ENCODE measurements around the gene TRAF3.

TRAF3 gene, protein sequence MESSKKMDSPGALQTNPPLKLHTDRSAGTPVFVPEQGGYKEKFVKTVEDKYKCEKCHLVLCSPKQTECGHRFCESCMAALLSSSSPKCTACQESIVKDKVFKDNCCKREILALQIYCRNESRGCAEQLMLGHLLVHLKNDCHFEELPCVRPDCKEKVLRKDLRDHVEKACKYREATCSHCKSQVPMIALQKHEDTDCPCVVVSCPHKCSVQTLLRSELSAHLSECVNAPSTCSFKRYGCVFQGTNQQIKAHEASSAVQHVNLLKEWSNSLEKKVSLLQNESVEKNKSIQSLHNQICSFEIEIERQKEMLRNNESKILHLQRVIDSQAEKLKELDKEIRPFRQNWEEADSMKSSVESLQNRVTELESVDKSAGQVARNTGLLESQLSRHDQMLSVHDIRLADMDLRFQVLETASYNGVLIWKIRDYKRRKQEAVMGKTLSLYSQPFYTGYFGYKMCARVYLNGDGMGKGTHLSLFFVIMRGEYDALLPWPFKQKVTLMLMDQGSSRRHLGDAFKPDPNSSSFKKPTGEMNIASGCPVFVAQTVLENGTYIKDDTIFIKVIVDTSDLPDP

DNA sequence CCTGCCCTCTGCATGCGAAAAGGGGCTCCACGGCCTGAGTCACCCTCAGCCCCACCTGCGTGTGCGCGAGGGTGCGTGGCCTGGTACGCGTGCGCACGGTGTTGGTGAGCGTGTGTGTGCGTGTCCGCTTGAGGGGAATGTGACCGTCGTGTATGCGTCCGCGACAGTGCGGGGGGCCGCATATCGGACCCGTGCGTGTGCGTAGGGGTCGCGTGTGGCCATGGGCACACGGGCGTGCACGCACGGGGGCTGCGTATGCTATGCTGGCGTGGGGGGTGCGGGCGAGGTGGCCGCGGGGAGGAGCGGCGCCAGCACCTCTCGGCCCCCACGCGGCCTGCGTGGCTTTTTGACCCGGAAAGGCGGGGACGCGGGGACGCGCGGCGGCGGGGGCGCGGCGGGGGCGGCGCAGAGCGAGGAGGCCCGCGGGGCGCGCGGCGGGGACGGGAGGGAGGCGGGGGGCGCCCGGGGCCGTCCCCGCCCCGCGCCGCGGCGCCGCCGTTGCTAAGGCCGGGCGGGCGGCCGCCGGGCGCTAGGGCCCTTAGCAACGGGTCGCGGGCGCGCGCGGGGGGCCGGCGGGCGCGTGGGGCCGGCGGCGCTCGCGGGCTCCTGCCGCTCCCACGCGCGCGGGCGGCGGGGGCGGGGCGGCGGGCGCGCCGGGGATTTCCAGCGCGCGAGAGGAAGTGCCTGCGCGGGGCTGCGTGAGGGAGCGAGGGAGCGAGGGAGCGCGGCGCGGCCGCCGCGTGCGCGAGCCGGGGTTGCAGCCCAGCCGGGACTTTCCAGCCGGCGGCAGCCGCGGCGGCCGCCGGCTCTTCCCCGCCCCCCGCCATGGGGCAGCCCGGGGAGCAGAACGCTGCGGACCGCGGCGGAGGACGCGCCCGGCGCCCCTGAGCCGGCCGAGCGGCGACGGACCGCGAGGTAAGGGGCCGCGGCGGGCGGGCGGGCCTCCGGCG is at the start of gene TRAF3:
TSS of gene TRAF3 (plus strand) at position 689 of the 950 bp plus-strand sequence. CDS start 92,753 bp downstream, outside the sequence.
- peak; percentile 86 for DNase-seq

- no peak for DNase-seq
Observed at GRCh38 chr14:102728501-102728900, 48.7 kb upstream of the TRAF3 start.

- DNase-seq, result no peak
Observed at GRCh38 chr14:102729268-102729667, 48.0 kb upstream of the TRAF3 start.

DNA sequence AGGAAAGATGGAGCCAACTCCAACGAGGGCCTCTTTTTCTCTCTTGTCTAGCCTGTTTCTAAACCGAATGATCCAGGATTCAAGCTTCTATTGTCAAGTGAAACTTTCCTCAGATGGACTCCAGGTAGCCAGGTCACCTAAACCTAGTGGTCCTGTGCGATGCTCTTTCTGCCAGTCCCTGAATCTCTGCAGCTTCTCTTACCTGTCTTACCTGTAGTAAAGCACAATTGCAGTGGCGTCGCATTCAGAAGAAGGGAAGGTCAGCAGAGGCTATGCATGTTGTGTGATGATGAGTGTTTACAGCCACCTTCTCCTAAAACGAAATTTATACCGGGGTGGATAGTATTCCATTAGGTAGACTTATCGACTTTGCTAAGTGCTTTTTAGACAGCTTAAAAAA is 47.4 kb upstream of the TRAF3 start:
- no peak for DNase-seq

GRCh38 chr14:102731101-102731870 is 46.0 kb upstream of the TRAF3 start:
- no peak for DNase-seq

- no peak for DNase-seq
Observed at GRCh38 chr14:102731871-102732800, 45.1 kb upstream of the TRAF3 start.

GRCh38 chr14:102732924-102733323 is 44.3 kb upstream of the TRAF3 start:
- no peak for DNase-seq

GRCh38 chr14:102733326-102733725 is 43.9 kb upstream of the TRAF3 start:
- DNase-seq, result no peak

- DNase-seq, result no peak
Observed at GRCh38 chr14:102734436-102734835, 42.8 kb upstream of the TRAF3 start.

- DNase-seq, result no peak
Observed at GRCh38 chr14:102736956-102737355, 40.3 kb upstream of the TRAF3 start.

DNA sequence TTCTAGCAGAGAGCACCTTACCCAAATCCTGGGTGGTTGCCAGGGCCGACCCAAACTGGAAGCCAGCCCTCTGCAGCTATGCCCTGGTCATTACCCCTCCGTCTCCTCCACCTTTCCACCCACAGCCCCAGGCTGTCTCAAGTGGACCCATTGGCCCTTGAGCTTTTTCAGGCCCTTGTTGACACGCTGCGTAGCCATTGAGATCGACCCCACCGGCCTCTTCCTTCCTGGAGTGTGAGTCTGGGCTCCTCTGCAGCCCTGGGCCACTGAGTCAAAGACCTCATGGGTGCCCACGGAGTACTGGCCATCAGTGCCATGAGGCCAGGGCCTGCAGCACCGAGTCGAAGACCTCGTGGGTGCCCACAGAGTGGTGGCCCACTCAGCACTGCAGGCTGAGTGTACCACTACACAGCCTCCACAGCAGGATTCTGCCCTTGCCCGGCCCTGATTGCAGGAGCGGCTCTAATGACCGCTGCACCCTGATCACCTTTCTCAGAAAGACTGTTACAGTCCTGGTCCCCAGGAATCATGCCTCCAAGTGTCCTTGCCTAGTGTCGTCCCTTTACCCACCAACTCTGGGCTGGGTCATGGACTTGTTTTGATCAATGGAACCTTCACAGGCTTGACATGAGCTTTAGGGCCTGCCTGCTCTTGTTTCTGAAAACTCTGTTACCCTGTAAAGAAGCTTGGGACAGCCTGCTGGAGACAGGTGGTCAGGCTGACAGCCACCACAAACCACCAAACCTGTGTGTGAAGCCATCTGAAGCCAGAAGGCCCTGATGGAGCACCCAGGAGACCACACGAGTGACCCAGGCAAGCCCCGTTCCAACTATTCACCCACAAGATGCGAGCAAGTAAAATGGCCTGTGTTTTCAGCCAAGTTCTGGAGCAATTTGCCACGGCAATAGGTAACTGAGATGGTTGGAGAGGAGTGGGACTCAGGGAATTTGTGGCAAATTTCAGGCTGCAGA is 39.6 kb upstream of the TRAF3 start:
- DNase-seq, result no peak

GRCh38 chr14:102738373-102739189 is 38.7 kb upstream of the TRAF3 start:
- DNase-seq, result no peak

GRCh38 chr14:102739190-102739469 is 38.1 kb upstream of the TRAF3 start:
- no peak for DNase-seq

- no peak for DNase-seq
Observed at GRCh38 chr14:102746634-102747438, 30.4 kb upstream of the TRAF3 start.

DNA sequence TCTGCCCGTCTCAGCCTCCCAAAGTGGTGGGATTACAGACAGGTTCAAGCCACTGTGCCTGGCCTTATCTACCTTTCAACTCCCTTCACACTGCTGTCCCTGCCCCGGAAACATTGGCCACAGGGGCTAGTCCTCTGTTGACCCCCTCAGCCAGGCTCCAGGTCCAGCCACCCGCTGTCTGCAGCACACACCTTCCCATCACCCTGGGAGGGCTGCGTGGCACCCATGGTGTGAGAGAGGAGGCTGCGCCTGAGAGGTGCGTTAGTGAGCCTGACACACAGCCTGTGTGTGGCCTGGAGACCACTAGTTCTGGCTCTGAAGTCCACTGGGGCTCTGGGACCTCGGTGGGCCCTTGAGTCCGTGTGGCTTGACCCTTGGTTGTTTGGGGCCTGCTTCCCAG is 28.4 kb upstream of the TRAF3 start:
- no peak for DNase-seq

DNA sequence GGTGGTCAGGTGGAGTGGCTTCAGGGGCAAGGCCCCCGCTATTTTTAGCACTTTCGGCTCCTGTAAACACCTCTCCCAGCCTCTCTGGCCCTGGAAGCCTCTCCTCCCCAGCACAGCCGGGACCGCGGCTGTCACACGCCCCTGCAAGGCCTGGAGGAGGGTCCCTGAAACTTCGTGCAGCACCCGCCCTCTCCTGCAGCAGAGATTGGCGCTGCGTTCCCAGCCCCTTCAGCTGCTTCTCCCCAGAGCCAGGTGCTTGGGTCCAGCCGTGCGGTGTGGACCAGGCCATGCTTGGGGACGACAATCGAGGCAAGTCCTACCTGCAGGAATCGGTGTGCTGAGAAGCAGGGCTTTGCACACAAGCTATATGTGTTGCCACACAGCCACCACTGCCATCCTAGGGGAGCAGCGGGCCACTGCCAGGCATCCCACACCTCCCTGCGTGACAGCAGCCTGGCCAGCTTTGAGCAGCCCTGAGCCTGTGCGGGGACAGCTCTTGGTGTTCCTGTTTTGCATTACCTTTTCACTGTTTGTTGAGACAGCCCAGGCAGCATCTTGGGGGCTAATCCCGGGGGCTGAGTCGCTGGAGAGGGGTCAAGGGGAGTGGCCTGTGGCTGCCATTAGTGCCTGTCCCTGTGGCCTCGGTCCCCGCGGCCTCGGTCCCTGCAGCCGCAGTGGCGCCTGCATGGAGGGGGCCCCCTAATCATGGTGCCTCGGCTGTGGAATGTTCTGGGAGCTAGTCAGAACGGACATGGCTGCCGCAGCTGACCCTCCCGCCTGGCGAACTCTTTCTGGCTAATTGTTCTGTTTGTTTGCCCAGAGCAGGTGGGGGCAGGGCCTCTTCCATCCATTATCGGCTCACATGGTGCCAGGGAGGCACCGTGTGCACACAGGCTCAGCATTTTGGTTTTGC is 27.6 kb upstream of the TRAF3 start:
- no peak for DNase-seq

DNA sequence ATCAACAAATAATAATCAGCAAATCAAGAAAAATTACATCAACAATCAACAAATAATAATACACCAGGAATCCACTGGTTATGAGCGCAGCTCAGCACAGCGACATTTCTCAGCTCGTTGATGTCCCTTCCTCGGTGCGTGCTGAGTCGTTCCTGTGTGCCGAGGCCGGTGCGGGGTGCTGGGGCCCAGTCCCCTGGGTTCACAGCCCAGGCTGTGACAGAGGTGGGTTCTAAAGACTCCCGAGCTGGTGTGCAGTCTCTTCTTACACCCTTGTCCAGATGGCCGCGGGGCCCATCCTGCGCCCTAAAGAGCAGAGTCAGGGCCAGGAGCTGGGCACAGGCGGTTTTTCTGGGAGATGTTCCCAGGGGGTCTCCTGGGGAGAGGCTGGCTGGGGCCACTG is 26.9 kb upstream of the TRAF3 start:
- DNase-seq, result no peak

DNA sequence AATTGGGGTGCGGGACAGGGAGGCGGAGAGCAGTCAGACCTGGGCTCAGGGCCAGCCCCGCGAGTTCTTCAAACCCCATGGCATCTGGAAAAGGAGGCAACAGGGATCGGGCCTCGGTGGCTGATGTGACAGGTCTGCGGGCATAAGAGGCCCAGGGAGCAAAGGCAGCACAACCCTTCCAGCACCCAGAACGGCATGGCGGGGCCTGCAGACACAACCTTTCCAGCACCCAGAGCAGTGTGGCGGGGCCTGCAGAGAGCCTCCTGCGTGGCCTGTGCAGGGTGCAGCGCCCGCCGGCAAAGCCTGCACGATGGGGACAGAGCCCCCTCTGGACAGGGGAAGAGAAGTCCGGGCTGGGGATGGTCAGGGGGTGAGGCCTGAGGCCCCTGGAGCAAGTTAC is 26.2 kb upstream of the TRAF3 start:
- no peak for DNase-seq

Data from activated naive CD4-positive, alpha-beta T cell treated with anti-CD3 and anti-CD28 coated beads, Interleukin-2, amount 50 U/mL, for 16 hours (primary cell).